AG04449 (cell line): ENCODE data around the gene CBFA2T3.
A peak's percentile ranks its signal among the peaks of the same experiment; 100 is the strongest.

Experiments
- CTCF ChIA-PET: fragments of 350-600 bp; formaldehyde crosslinking; extraction: SDS; loops from one replicate; lab custom pipeline; 2021; ENCODE audit warnings: antibody characterized with exemption; lab: Yijun Ruan, JAX
- POLR2A ChIA-PET: fragments of 400-600, 350-600 bp; formaldehyde crosslinking; extraction: SDS; loops from one replicate; lab custom pipeline; 2020; ENCODE audit warnings: antibody characterized with exemption, inconsistent platforms; lab: Yijun Ruan, JAX
- DNase-seq: peaks from one replicate; pipeline ENCODE4 v3.0.0-alpha.2; 2010; ENCODE audit warnings: low read depth, low spot score
- H3K4me3 ChIP-seq: 2 replicates; pipeline ENCODE4 v1.5.1; 2011; ENCODE audit warnings: low read depth, mild to moderate bottlenecking, control low read depth, low read length
- TF ChIP-seq, protein P1 (sequence below): IDR thresholded peaks from one replicate; pipeline ENCODE4 v1.5.1; 2011; ENCODE audit warnings: mild to moderate bottlenecking, moderate library complexity, low read length, control low read depth, inconsistent platforms; ENCODE audit not compliant: insufficient read depth; ENCODE audit errors: missing control alignments

Gene CBFA2T3

DNA sequence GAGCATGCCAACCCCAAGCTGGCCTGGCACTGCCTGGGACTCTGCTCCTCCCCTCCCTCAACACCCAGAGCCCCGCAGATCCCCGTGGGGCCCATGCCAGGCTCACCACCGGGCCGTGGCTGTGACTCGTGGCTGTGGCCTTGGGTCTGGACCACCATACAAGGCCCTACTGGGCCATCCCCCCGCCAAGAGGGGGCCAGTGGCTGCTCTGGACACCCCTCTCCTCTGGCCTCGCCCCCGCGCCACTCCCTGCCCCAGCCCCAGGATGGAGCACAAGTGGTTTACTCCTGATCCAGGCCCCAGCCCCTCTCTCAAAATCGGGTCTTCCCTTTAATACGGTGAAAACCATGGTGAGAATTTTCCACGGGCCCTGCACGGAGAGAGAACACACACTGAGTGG, 113.6 kb downstream of the CBFA2T3 start:
- CTCF ChIA-PET, result interaction anchor here (1.1 kb wide), 1 partner anchor 95 kb away, joined by 3 read pairs; no protein-coding TSS in a partner anchor

DNA sequence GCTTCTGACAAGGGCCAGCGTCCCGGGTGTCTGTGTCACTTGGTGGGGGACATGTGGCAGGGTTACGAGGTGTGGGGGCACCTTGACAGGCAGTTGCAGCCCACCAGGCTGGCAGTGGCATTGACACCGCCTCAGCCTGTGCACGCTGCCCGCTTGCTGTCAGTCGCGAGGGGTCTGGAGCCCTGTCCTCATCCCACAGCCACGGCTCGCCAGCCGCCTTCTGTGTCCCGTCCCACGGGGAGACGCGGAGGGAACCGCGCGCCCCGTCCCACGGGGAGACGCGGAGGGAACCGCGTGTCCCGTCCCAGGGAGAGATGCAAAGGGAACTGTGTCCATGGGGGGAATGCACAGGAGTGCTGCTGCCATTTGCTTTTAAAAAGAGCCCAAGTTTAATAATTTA, 114.0 kb downstream of the CBFA2T3 start:
- no peak for DNase-seq
- POLR2A ChIA-PET, result no interaction called here
- TF ChIP-seq, protein P1, sequence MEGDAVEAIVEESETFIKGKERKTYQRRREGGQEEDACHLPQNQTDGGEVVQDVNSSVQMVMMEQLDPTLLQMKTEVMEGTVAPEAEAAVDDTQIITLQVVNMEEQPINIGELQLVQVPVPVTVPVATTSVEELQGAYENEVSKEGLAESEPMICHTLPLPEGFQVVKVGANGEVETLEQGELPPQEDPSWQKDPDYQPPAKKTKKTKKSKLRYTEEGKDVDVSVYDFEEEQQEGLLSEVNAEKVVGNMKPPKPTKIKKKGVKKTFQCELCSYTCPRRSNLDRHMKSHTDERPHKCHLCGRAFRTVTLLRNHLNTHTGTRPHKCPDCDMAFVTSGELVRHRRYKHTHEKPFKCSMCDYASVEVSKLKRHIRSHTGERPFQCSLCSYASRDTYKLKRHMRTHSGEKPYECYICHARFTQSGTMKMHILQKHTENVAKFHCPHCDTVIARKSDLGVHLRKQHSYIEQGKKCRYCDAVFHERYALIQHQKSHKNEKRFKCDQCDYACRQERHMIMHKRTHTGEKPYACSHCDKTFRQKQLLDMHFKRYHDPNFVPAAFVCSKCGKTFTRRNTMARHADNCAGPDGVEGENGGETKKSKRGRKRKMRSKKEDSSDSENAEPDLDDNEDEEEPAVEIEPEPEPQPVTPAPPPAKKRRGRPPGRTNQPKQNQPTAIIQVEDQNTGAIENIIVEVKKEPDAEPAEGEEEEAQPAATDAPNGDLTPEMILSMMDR, result no peak
- no peak overlapping the region for H3K4me3 ChIP-seq
- CTCF ChIA-PET, result no interaction called here

More for the DNA sequence above, 113.6 kb downstream of the CBFA2T3 start:
- no peak for DNase-seq
- POLR2A ChIA-PET, result no interaction called here
- TF ChIP-seq, protein P1, result no peak
- no peak overlapping the region for H3K4me3 ChIP-seq

DNA sequence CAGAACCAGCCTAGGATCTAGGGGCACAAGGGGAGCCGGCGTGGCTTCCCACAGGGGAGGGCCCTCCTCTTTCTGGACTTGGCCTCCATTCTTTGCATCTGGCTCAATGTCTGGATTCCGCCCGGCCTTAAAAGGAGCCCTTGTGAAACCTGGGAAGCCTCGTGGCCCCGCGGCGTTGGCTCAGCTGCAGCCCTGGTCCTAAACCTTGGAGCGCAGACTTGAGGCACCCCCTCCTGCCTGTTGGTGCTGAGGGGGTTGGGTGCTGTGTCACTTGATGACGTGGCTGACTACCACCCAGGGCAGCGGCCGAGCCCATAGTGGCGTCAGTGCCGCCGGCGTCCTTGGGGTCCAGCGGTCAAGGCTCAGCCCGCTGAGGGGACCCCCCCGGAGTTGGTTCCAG, 115.6 kb downstream of the CBFA2T3 start:
- DNase-seq, result no peak
- CTCF ChIA-PET, result no interaction called here
- no peak overlapping the region for H3K4me3 ChIP-seq
- TF ChIP-seq, protein P1, result no peak
- POLR2A ChIA-PET, result no interaction called here

DNA sequence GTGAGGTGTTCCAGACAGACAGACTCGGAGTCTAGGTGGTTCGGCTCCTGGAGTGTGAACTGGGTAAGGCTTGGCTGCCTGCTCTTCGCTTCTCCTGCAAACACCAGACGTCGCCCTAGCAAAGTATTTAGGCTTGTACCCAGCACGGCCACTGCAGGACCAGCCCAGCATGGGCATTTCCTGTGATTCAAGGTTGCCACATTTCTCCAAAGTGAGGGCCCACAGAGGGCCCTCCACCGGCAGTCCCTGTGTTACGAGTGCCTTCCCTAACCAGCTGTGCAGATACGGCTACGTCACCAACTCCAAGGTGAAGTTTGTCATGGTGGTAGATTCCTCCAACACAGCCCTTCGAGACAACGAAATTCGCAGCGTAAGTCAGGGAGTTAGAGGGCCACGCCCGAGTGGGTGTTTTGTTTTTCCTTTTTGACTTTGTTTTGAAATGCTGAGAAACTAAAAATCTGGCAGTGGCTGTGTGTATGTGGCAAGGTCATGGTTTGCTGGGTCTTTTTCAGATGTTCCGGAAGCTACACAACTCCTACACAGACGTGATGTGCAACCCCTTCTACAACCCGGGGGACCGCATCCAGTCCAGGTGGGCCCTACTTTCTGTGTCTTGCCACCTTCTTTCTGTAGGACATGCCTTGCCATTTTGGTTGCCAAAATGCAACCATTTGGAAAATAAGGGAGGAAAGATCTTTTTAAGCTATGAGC, 117.5 kb downstream of the CBFA2T3 start:
- H3K4me3 ChIP-seq, result no peak overlapping the region
- TF ChIP-seq, protein P1, result no peak
- ChIA-PET CTCF (interaction anchor here (1.4 to 2.6 kb wide), 6 partner anchors 16 to 122 kb away, joined by 3 to 20 read pairs (median 10); no protein-coding TSS in a partner anchor), POLR2A (no interaction called here)
- no peak for DNase-seq

DNA sequence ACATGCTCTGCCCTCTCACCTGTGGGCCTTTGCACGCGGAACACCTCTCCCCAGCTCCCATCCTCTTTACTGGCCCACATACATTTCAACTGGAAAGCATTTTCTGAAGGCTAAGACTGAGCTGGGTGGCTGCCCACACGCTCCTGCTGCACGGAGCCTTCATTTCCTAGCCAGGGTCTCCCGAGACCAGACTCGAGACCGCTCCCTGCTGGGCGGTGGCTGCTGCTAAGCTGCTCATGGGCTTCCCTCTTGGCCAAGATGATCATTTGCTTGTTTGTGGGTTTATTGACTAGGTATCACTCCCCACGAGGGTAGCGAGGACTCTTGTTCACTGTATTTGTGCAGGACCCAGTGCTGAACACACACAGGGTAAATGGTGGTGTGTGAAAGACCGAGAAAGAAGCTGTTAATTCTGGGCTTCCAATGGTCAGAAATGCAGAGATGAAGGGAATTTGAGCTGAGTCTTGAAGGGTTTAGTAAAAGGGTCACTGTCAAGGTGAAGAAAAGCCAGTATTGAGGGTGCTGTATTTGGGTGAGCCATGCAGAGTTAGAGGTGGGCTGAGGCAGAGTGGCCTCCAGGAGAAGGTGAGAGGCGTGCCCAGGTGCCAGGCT, 119.2 kb downstream of the CBFA2T3 start:
- DNase-seq, result peak; percentile 14
- TF ChIP-seq, protein P1, result peak; percentile 90
- CTCF ChIA-PET, result interaction anchor here (0.8 to 2.6 kb wide), 35 partner anchors 9 to 362 kb away, joined by 3 to 20 read pairs (median 4); partner anchors contain the start of genes APRT, MVD, PABPN1L and PIEZO1

More for the DNA sequence above, 119.2 kb downstream of the CBFA2T3 start:
- POLR2A ChIA-PET, result interaction anchor here (0.7 to 1.7 kb wide), 2 partner anchors 73 to 195 kb away, joined by 3 to 7 read pairs; partner anchors contain the start of genes MVD and PIEZO1
- peak overlapping the region; percentile 99 for H3K4me3 ChIP-seq
